Naive B cell (primary cell): ENCODE results near the gene GPR137B. TPM values are rescaled to one million over a fixed set of nuclear protein-coding genes. Genes with fewer than 3 reads are reported as not detected.

Experiments
- ATAC-seq, 2 donors: fragments of 150-1000 bp; cut with Tn5 transposase; 2 replicates each; pipeline ENCODE4 v1.10.0; 2021; ENCODE audit warnings: low read depth in 2 of 2, mild to moderate bottlenecking in 2 of 2, moderate library complexity in 2 of 2
- DNase-seq: peaks from one replicate; pipeline ENCODE4 v3.0.0; 2022
- H3K27ac Mint-ChIP-seq, 6 donors: one replicate each; pipeline ENCODE4 v1.8.0; 2020 to 2022; ENCODE audit warnings: mild to moderate bottlenecking in 6 of 6, mixed read lengths in 6 of 6, moderate library complexity in 5 of 6, inconsistent platforms in 2 of 6
- H3K27me3 Mint-ChIP-seq, 3 donors: one replicate each; pipeline ENCODE4 v1.8.0; 2021 to 2022; ENCODE audit warnings: mixed read lengths in 3 of 3, mild to moderate bottlenecking in 1 of 3
- H3K36me3 Mint-ChIP-seq, 2 donors: one replicate each; pipeline ENCODE4 v1.8.0; 2020 to 2022; ENCODE audit warnings: mixed read lengths in 2 of 2, inconsistent platforms in 1 of 2, mild to moderate bottlenecking in 1 of 2
- H3K4me1 Mint-ChIP-seq, 3 donors: one replicate each; pipeline ENCODE4 v1.8.0; 2020 to 2022; ENCODE audit warnings: mixed read lengths in 3 of 3, inconsistent platforms in 1 of 3, mild to moderate bottlenecking in 1 of 3, moderate library complexity in 1 of 3
- H3K4me3 Mint-ChIP-seq, 8 donors: one replicate each; pipeline ENCODE4 v1.8.0; 2020 to 2022; ENCODE audit warnings: mild to moderate bottlenecking in 8 of 8, mixed read lengths in 8 of 8, moderate library complexity in 8 of 8, inconsistent platforms in 2 of 8
- H3K9me3 Mint-ChIP-seq, 7 donors: one replicate each; pipeline ENCODE4 v1.8.0; 2020 to 2022; ENCODE audit warnings: mixed read lengths in 7 of 7, mild to moderate bottlenecking in 5 of 7, inconsistent platforms in 2 of 7, moderate library complexity in 1 of 7
- polyA plus RNA-seq, 6 donors: library from polyadenylated mRNA; unstranded; fragments of 300-500 nt; fragmentation: Illumina TruSeq; gene quantifications; one replicate each; pipeline ENCODE4 v1.2.3, GENCODE V29; 2021; ENCODE audit warnings: low read depth in 6 of 6

GPR137B gene
- polyA plus RNA-seq, 6 donors from 2014 or later, result 1.1 to 4.0 (median 2.6) TPM

GRCh38 chr1:236209185-236209584 is 66.8 kb downstream of the GPR137B start:
- DNase-seq (no peak), ATAC-seq (no peak)
- Mint-ChIP-seq H3K36me3 (peaks cover 8 to 32% of the 10 kb centered on the region in 2 donors), H3K9me3 (peaks cover 0 to 9% (median 3%) of the 10 kb centered on the region in 7 donors), H3K27ac (no peak overlapping the region), H3K4me3 (no peak overlapping the region), H3K4me1 (no peaks in the 10 kb centered on the region), H3K27me3 (no peaks in the 10 kb centered on the region)

GRCh38 chr1:236209713-236210112 is 67.4 kb downstream of the GPR137B start:
- no peak for ATAC-seq
- DNase-seq, result no peak
- Mint-ChIP-seq H3K27me3 (no peaks in the 10 kb centered on the region), H3K36me3 (peaks cover 3 to 35% of the 10 kb centered on the region in 2 donors), H3K4me3 (no peak overlapping the region), H3K4me1 (no peaks in the 10 kb centered on the region), H3K27ac (no peak overlapping the region), H3K9me3 (peaks cover 0 to 3% (median 0%) of the 10 kb centered on the region in 7 donors)

- peaks cover 0 to 31% of the 10 kb centered on the region in 2 donors for H3K36me3 Mint-ChIP-seq
- no peak overlapping the region for H3K27ac Mint-ChIP-seq
- no peak overlapping the region for H3K4me3 Mint-ChIP-seq
- ATAC-seq (no peak), DNase-seq (no peak)
- H3K9me3 Mint-ChIP-seq, result no peaks in the 10 kb centered on the region
- no peaks in the 10 kb centered on the region for H3K27me3 Mint-ChIP-seq
- H3K4me1 Mint-ChIP-seq, result no peaks in the 10 kb centered on the region
Measured at GRCh38 chr1:236211815-236212214, 69.5 kb downstream of the GPR137B start.

- H3K9me3 Mint-ChIP-seq, result no peaks in the 10 kb centered on the region
- no peaks in the 10 kb centered on the region for H3K27me3 Mint-ChIP-seq
- no peak for ATAC-seq
- H3K36me3 Mint-ChIP-seq, result peaks cover 0 to 29% of the 10 kb centered on the region in 2 donors
- no peak overlapping the region for H3K27ac Mint-ChIP-seq
- no peak overlapping the region for H3K4me3 Mint-ChIP-seq
- DNase-seq, result no peak
- H3K4me1 Mint-ChIP-seq, result no peaks in the 10 kb centered on the region
Measured at GRCh38 chr1:236213534-236213933, 71.2 kb downstream of the GPR137B start.

GRCh38 chr1:236214761-236215160 is 72.4 kb downstream of the GPR137B start:
- no peak for DNase-seq
- no peaks in the 10 kb centered on the region for H3K27me3 Mint-ChIP-seq

GRCh38 chr1:236220473-236220872 is 78.1 kb downstream of the GPR137B start:
- Mint-ChIP-seq H3K27me3 (no peaks in the 10 kb centered on the region), H3K9me3 (no peaks in the 10 kb centered on the region), H3K4me1 (no peaks in the 10 kb centered on the region), H3K36me3 (peaks cover 0 to 19% of the 10 kb centered on the region in 2 donors), H3K27ac (no peak overlapping the region), H3K4me3 (no peak overlapping the region)
- DNase-seq (no peak), ATAC-seq (no peak)

More at GRCh38 chr1:236214761-236215160, 72.4 kb downstream of the GPR137B start:
- Mint-ChIP-seq H3K27ac (peak overlapping the region in 1 of 6 donors; percentile 66), H3K9me3 (no peaks in the 10 kb centered on the region), H3K4me3 (no peak overlapping the region), H3K4me1 (no peaks in the 10 kb centered on the region), H3K36me3 (peaks cover 0 to 24% of the 10 kb centered on the region in 2 donors)
- ATAC-seq, result no peak

- Mint-ChIP-seq H3K4me1 (no peaks in the 10 kb centered on the region), H3K36me3 (peaks cover 0 to 22% of the 10 kb centered on the region in 2 donors), H3K4me3 (no peak overlapping the region), H3K27me3 (no peaks in the 10 kb centered on the region), H3K9me3 (no peaks in the 10 kb centered on the region), H3K27ac (no peak overlapping the region)
- DNase-seq (no peak), ATAC-seq (no peak)
Measured at GRCh38 chr1:236222632-236223031, 80.3 kb downstream of the GPR137B start.

- no peak overlapping the region for H3K4me3 Mint-ChIP-seq
- H3K27ac Mint-ChIP-seq, result no peak overlapping the region
- peaks cover 0 to 17% of the 10 kb centered on the region in 2 donors for H3K36me3 Mint-ChIP-seq
- H3K4me1 Mint-ChIP-seq, result no peaks in the 10 kb centered on the region
- H3K9me3 Mint-ChIP-seq, result no peaks in the 10 kb centered on the region
- DNase-seq, result no peak
- no peaks in the 10 kb centered on the region for H3K27me3 Mint-ChIP-seq
- no peak for ATAC-seq
Measured at GRCh38 chr1:236228411-236228810, 86.1 kb downstream of the GPR137B start.

- H3K36me3 Mint-ChIP-seq, result peaks cover 9 to 19% of the 10 kb centered on the region in 2 donors
- H3K4me3 Mint-ChIP-seq, result no peak overlapping the region
- H3K4me1 Mint-ChIP-seq, result peaks cover 0 to 1% (median 0%) of the 10 kb centered on the region in 3 donors
- DNase-seq (no peak), ATAC-seq (no peak)
- H3K9me3 Mint-ChIP-seq, result no peaks in the 10 kb centered on the region
- no peaks in the 10 kb centered on the region for H3K27me3 Mint-ChIP-seq
- no peak overlapping the region for H3K27ac Mint-ChIP-seq
Measured at GRCh38 chr1:236235116-236235515, 92.8 kb downstream of the GPR137B start.

GRCh38 chr1:236239092-236239585 is 96.8 kb downstream of the GPR137B start:
- no peak for ATAC-seq
- H3K4me1 Mint-ChIP-seq, result peaks cover 0 to 3% (median 0%) of the 10 kb centered on the region in 3 donors

GRCh38 chr1:236240675-236241074 is 98.3 kb downstream of the GPR137B start:
- Mint-ChIP-seq H3K36me3 (peaks cover 9 to 21% of the 10 kb centered on the region in 2 donors), H3K9me3 (no peaks in the 10 kb centered on the region), H3K27ac (peak overlapping the region in 1 of 6 donors; percentile 42), H3K27me3 (no peaks in the 10 kb centered on the region), H3K4me3 (peak overlapping the region in 1 of 8 donors; percentile 4), H3K4me1 (peaks cover 0 to 3% (median 0%) of the 10 kb centered on the region in 3 donors)
- DNase-seq (no peak), ATAC-seq (no peak)

More at GRCh38 chr1:236239092-236239585, 96.8 kb downstream of the GPR137B start:
- no peak overlapping the region for H3K4me3 Mint-ChIP-seq
- no peak overlapping the region for H3K27ac Mint-ChIP-seq
- H3K36me3 Mint-ChIP-seq, result peaks cover 9 to 21% of the 10 kb centered on the region in 2 donors
- no peak for DNase-seq
- no peaks in the 10 kb centered on the region for H3K27me3 Mint-ChIP-seq
- no peaks in the 10 kb centered on the region for H3K9me3 Mint-ChIP-seq

GRCh38 chr1:236242568-236242967 is 100.2 kb downstream of the GPR137B start:
- Mint-ChIP-seq H3K27ac (peak overlapping the region in 1 of 6 donors; percentile 44), H3K4me3 (no peak overlapping the region), H3K27me3 (no peaks in the 10 kb centered on the region), H3K9me3 (no peaks in the 10 kb centered on the region), H3K36me3 (peaks cover 8 to 21% of the 10 kb centered on the region in 2 donors), H3K4me1 (peaks cover 0 to 8% (median 0%) of the 10 kb centered on the region in 3 donors)
- ATAC-seq (no peak), DNase-seq (no peak)

- ATAC-seq (no peak), DNase-seq (no peak)
- H3K27me3 Mint-ChIP-seq, result no peaks in the 10 kb centered on the region
- H3K36me3 Mint-ChIP-seq, result peaks cover 25 to 32% of the 10 kb centered on the region in 2 donors
- H3K4me1 Mint-ChIP-seq, result peaks cover 0 to 5% (median 0%) of the 10 kb centered on the region in 3 donors
- H3K4me3 Mint-ChIP-seq, result no peak overlapping the region
- no peak overlapping the region for H3K27ac Mint-ChIP-seq
- no peaks in the 10 kb centered on the region for H3K9me3 Mint-ChIP-seq
Measured at GRCh38 chr1:236247286-236247685, 104.9 kb downstream of the GPR137B start.

- no peak for ATAC-seq
- peaks cover 0 to 3% (median 0%) of the 10 kb centered on the region in 7 donors for H3K9me3 Mint-ChIP-seq
- no peak for DNase-seq
- H3K27me3 Mint-ChIP-seq, result no peaks in the 10 kb centered on the region
- peaks cover 3 to 10% (median 7%) of the 10 kb centered on the region in 3 donors for H3K4me1 Mint-ChIP-seq
- H3K36me3 Mint-ChIP-seq, result peaks cover 25 to 32% of the 10 kb centered on the region in 2 donors
- no peak overlapping the region for H3K4me3 Mint-ChIP-seq
- H3K27ac Mint-ChIP-seq, result no peak overlapping the region
Measured at GRCh38 chr1:236251587-236251986, 109.2 kb downstream of the GPR137B start.
